ENCODE results near the gene PI4K2A. TPM values are rescaled to one million over a fixed set of nuclear protein-coding genes. Genes with fewer than 3 reads are reported as not detected.

PI4K2A gene
- total and polyA plus RNA-seq, 2 of the 13 experiments (the other 11 are each of a cell fraction or from before 2014, with no cell fraction given), result 10.9 to 14.3 TPM

DNA sequence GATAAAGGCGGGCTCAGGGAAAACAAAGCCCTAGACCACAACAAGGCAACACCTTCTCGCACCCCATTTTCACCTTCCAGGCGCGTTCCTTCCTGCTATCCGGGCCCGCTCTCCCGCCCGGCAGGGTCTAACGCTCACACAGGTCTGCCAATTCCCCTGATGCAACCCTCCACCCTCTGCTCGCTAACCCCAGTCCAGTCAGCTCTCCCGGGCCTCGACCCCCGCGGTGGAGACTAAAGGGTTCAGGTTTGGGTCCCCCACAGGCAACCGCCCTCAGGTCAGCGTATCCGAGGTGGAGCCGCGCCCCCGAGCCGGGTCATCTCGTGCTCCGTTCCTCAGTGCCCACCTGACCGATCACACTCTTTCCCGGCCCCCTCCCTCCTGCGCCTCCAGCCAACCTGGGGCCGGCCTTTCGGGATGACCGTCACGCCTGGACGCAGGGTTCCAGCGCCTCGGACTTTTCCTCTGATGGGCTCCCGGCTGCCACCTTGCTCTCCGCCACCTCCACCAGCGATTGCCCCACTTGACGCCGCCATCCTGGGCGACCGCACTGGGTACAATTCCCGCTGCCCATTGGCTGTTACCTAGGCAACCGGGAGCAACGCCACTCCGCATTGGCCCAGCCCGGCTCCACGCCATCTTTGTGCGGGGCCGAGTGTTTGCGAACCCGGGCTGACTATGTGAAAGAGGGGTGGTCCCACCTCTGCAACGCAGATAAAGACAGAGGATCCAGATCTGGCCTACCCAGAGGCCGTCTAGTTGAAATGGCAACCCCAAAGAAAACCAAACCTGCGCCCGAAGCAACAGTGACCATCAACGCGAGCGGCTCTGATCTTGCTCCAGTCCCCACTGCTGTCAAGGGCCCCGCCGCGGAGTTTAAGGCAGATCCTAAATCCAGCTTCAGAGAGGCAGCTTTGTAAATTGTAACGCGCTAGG, 7.3 kb upstream of the PI4K2A start, which contains the start of gene MORN4:
TSS of gene MORN4 (minus strand) at position 552 of the 936 bp plus-strand sequence. CDS start 13,847 bp downstream, outside the sequence.
- BruUV-seq (replicated peaks), result TSS peak; percentile 78
- Histone ChIP-seq H3K4me2 (ENCODE audit: low read depth, low read length) (peak within 1 kb of the TSS; percentile 74), H2AFZ (ENCODE audit: low read length) (peak within 1 kb of the TSS; percentile 92), H3K79me2 (ENCODE audit: insufficient read depth, low read length) (no peaks in the 10 kb centered on the region), H3K27ac (ENCODE audit: extremely low read length, insufficient read depth, low read length) (peak within 1 kb of the TSS; percentile 53), H3K36me3 (replicated peaks in 1 of 2; ENCODE audit: control insufficient read depth in 1 of 2, insufficient read depth in 2 of 2, low read length in 2 of 2) (no peaks in the 10 kb centered on the region), H3K4me3 (replicated peaks in 1 of 3; ENCODE audit: insufficient read depth in 1 of 3, low read depth in 2 of 3, low read length in 3 of 3) (peak within 1 kb of the TSS; percentile 59 to 81 (median 78)), H3K9ac (ENCODE audit: insufficient read depth, low read depth, low read length) (peak within 1 kb of the TSS; percentile 66), H4K20me1 (ENCODE audit: insufficient read depth, low read length) (no peaks in the 10 kb centered on the region), H3K27me3 (ENCODE audit: control insufficient read depth in 1 of 2, insufficient read depth in 2 of 2, low read length in 2 of 2) (no peaks in the 10 kb centered on the region), H3K9me3 (ENCODE audit: low read length) (no peaks in the 10 kb centered on the region), H3K4me1 (ENCODE audit: insufficient read depth, low read length) (peaks cover 26% of the 10 kb centered on the region)
- WGBS (ENCODE audit: low lambda C conversion rate), result 28% methylated on average over 25 of the region's 62 CpGs
- intact Hi-C loops (cut with micrococcal nuclease; ENCODE audit: unreplicated experiment), result no loop called here
- peak; percentile 88 for DNase-seq (ENCODE audit: low spot score)
- FAIRE-seq, result peak; percentile 65
- peak; percentile 99 for ATAC-seq
- POLR2A ChIA-PET, result interaction anchor here (0.8 to 1.2 kb wide), 2 partner anchors 49 to 103 kb away, joined by 4 to 5 read pairs; partner anchors contain the start of genes HOGA1 and ZFYVE27
- in situ Hi-C loops (cut with HindIII; ENCODE audit: extremely low pct_ligation_motif_present, low pct_unique_long_range_greater_than_20kb), result no loop called here
- CTCF ChIA-PET (ENCODE audit: low intra/inter-chr PET ratio, low total read pairs), result no interaction called here
- TF ChIP-seq ZMYM4 (CRISPR knock-in tag; IDR thresholded peaks at IDR 0.05) (peak; percentile 70), HCFC1 (IDR thresholded peaks at IDR 0.05; ENCODE audit: low read depth, low read length) (peak; percentile 80), YY1 (IDR thresholded peaks at IDR 0.05; ENCODE audit: insufficient read depth, insufficient replicate concordance, low read depth, low read length) (peak; percentile 100), SETDB1 (CRISPR knock-in tag; IDR thresholded peaks at IDR 0.05; ENCODE audit: borderline replicate concordance) (0 out of 2 replicates have a peak, but pooled peaks have one; percentile 43), POLR2G (IDR thresholded peaks at IDR 0.05; ENCODE audit: low read depth, low read length) (peak; percentile 70), TBX3 (IDR thresholded peaks at IDR 0.05; ENCODE audit: borderline replicate concordance) (peak; percentile 52; the same call in 1 of the 2 replicates), HOXD1 (CRISPR knock-in tag; IDR thresholded peaks at IDR 0.05) (peak; percentile 26; the same call in 1 of the 2 replicates), GABPA (IDR thresholded peaks at IDR 0.05; ENCODE audit: low read depth, low read length) (no peak), GABPA (CRISPR knock-in tag; IDR thresholded peaks at IDR 0.05; ENCODE audit: low read depth) (0 out of 2 replicates have a peak, but pooled peaks have one; percentile 15), AKAP8 (CRISPR knock-in tag; IDR thresholded peaks at IDR 0.05) (0 out of 2 replicates have a peak, but pooled peaks have one; percentile 40), ZNF883 (CRISPR knock-in tag; IDR thresholded peaks at IDR 0.05; ENCODE audit: not compliant biosample characterization) (peak; percentile 48), PHF21A (CRISPR knock-in tag; IDR thresholded peaks at IDR 0.05) (0 out of 2 replicates have a peak, but pooled peaks have one; percentile 16), MAF1 (CRISPR knock-in tag; IDR thresholded peaks at IDR 0.05; ENCODE audit: borderline replicate concordance) (0 out of 2 replicates have a peak, but pooled peaks have one; percentile 14)
- TF ChIP-seq, protein P1, sequence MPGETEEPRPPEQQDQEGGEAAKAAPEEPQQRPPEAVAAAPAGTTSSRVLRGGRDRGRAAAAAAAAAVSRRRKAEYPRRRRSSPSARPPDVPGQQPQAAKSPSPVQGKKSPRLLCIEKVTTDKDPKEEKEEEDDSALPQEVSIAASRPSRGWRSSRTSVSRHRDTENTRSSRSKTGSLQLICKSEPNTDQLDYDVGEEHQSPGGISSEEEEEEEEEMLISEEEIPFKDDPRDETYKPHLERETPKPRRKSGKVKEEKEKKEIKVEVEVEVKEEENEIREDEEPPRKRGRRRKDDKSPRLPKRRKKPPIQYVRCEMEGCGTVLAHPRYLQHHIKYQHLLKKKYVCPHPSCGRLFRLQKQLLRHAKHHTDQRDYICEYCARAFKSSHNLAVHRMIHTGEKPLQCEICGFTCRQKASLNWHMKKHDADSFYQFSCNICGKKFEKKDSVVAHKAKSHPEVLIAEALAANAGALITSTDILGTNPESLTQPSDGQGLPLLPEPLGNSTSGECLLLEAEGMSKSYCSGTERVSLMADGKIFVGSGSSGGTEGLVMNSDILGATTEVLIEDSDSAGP (CRISPR knock-in tag; IDR thresholded peaks at IDR 0.05; ENCODE audit: borderline replicate concordance), result peak; percentile 83
- TF ChIP-seq, protein P2, sequence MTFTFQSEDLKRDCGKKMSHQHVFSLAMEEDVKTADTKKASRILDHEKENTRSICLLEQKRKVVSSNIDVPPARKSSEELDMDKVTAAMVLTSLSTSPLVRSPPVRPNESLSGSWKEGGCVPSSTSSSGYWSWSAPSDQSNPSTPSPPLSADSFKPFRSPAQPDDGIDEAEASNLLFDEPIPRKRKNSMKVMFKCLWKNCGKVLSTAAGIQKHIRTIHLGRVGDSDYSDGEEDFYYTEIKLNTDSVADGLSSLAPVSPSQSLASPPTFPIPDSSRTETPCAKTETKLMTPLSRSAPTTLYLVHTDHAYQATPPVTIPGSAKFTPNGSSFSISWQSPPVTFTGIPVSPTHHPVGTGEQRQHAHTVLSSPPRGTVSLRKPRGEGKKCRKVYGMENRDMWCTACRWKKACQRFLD (CRISPR knock-in tag; IDR thresholded peaks at IDR 0.05; ENCODE audit: borderline replicate concordance), result no peak
- TF ChIP-seq, protein P3, sequence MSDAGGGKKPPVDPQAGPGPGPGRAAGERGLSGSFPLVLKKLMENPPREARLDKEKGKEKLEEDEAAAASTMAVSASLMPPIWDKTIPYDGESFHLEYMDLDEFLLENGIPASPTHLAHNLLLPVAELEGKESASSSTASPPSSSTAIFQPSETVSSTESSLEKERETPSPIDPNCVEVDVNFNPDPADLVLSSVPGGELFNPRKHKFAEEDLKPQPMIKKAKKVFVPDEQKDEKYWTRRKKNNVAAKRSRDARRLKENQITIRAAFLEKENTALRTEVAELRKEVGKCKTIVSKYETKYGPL (CRISPR knock-in tag; IDR thresholded peaks at IDR 0.05), result no peak
